GM12801 (cell line): ENCODE results near the gene SERPINA1.

Experiments used
- TF ChIP-seq, protein P1 (sequence below): IDR thresholded peaks from one replicate; pipeline ENCODE4 v1.5.1; 2011; ENCODE audit warnings: control low read depth; ENCODE audit not compliant: insufficient read length; ENCODE audit errors: extremely low read depth

SERPINA1 gene

DNA sequence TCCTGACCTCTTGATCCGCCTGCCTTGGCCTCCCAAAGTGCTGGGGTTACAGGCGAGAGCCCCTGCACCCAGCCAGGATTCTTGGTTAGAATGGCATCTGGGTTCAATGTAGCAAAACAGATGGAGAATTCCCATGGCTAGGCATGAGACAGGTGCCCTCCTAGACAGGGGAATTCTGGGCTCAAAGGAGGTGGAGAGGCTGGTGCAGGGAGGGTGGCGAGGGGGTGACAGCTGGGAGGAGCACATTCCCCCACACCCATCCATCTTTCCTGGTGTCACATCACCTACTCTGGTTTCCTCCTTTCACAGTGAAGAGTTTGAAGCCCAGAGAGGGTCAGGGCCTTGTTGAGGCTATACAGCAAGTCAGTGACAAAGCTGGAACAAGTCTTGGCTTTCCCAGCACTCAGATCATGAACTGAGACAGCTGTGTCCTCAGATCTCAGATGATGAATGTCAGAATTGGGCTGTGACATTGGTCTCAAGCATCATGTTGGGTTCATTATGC, 2.8 kb downstream of the SERPINA1 start:
- TF ChIP-seq, protein P1, sequence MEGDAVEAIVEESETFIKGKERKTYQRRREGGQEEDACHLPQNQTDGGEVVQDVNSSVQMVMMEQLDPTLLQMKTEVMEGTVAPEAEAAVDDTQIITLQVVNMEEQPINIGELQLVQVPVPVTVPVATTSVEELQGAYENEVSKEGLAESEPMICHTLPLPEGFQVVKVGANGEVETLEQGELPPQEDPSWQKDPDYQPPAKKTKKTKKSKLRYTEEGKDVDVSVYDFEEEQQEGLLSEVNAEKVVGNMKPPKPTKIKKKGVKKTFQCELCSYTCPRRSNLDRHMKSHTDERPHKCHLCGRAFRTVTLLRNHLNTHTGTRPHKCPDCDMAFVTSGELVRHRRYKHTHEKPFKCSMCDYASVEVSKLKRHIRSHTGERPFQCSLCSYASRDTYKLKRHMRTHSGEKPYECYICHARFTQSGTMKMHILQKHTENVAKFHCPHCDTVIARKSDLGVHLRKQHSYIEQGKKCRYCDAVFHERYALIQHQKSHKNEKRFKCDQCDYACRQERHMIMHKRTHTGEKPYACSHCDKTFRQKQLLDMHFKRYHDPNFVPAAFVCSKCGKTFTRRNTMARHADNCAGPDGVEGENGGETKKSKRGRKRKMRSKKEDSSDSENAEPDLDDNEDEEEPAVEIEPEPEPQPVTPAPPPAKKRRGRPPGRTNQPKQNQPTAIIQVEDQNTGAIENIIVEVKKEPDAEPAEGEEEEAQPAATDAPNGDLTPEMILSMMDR, result no peak

DNA sequence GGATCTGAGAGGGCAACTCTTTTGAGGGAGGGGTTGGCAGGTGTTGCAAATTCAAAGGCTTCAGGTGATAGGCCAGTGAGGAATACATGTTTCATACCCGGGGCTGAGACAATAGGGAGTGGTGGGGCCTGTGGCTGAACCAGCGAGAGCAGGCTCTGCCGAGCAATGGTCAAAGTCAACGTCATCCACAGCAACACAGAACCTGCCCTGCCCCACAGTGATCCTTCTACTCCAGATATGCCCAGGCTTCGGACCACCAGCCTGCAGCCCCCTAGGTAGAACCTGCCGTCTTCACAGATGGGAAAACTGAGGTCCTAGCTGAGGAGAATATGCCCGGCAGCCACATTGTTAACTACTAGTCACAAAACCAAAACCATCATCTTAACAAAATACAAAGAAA, 4.1 kb downstream of the SERPINA1 start:
- TF ChIP-seq, protein P1, result no peak

DNA sequence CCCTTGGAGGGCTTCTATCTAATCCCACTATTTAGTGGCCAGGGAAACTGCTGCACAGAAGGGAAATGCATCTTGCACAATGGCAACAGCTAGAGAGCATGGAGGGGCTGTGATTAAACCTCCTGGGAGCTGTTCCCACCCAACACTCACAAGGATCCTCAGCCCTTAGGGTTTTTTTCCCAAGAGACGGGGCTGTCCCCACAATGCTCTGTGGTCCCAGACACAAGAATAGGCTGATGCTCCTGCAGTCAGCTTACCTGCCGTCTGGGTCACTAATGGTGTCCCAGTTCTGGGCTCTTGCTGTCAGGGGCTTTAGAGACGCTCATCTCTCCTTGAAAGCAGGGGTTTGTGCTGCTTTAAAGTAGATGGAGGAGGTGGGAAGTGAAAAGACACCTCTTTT, 4.6 kb downstream of the SERPINA1 start:
- TF ChIP-seq, protein P1, result no peak

DNA sequence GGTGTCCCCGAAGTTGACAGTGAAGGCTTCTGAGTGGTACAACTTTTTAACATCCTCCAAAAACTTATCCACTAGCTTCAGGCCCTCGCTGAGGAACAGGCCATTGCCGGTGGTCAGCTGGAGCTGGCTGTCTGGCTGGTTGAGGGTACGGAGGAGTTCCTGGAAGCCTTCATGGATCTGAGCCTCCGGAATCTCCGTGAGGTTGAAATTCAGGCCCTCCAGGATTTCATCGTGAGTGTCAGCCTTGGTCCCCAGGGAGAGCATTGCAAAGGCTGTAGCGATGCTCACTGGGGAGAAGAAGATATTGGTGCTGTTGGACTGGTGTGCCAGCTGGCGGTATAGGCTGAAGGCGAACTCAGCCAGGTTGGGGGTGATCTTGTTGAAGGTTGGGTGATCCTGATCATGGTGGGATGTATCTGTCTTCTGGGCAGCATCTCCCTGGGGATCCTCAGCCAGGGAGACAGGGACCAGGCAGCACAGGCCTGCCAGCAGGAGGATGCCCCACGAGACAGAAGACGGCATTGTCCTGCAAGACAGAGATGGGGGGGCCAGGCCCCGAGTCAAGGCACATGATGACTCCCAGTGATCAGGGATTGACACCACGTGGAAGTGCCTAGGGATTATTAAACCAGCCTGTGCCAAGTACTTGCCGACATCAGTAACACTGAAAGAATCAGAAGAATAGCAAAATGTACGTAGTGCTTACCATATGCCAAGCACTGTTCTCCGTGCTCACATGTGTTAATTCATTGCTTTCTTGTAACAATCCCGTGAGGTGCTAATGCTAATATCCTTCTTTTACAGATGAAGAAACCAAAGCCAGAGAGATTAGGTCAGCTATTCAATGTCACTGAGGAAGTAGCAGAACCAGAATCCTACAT, 5.4 kb downstream of the SERPINA1 start:
- TF ChIP-seq, protein P1, result no peak

DNA sequence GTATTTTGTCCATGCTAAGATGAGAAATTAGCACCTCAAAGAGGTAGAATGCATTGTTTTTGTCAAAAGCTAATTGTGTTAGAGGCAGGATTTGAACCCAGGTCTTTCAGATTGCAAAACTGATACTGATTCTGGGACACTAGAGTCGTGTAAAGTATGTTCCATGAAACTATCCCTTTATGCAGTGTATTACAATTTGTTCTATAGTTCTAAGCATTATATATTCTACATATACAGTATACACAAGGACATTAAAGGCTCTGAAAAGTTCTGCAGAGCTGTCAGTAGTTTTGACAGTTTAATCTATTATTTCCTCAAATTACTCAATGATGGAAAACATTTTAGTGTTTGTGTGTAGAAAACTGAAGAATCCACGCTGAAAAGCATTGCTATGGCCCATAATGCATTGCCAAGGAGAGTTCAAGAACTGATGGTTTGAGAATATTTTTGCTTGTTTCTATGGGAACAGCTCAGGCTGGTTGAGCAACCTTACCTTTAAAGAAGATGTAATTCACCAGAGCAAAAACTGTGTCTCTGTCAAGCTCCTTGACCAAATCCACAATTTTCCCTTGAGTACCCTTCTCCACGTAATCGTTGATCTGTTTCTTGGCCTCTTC, 6.2 kb downstream of the SERPINA1 start:
- TF ChIP-seq, protein P1, result no peak

DNA sequence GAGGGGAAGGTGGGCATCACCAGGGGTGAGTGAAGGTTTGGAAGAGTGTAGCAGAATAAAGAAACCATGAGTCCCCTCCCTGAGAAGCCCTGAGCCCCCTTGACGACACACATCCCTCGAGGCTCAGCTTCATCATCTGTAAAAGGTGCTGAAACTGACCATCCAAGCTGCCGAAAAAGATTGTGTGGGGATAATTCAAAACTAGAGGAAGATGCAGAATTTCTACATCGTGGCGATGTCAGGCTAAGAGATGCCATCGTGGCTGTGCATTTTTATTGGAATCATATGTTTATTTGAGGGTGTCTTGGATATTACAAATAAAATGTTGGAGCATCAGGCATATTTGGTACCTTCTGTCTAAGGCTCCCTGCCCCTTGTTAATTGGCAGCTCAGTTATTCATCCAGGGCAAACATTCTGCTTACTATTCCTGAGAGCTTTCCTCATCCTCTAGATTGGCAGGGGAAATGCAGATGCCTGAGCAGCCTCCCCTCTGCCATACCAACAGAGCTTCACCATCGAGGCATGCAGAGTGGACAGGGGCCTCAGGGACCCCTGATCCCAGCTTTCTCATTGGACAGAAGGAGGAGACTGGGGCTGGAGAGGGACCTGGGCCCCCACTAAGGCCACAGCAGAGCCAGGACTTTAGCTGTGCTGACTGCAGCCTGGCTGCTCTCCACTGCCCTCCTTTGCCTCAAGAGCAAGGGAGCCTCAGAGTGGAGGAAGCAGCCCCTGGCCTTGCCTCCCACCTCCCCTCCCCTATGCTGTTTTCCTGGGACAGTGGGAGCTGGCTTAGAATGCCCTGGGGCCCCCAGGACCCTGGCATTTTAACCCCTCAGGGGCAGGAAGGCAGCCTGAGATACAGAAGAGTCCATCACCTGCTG, 7.0 kb downstream of the SERPINA1 start:
- TF ChIP-seq, protein P1, result no peak
